Astrocyte (in vitro differentiated cells and primary cell): ENCODE measurements around the gene F13A1. TPM values are rescaled to one million over a fixed set of nuclear protein-coding genes. Genes with fewer than 3 reads are reported as not detected.

Experiments used
- DNase-seq: peaks from one replicate; pipeline ENCODE4 v3.0.0-alpha.2; 2010; ENCODE audit warnings: low read depth
- FAIRE-seq: peaks from 2 replicates; lab custom pipeline; 2011; peaks lifted over from hg19 to GRCh38; lab: Jason Lieb, UNC
- H2AFZ ChIP-seq: 2 replicates; pipeline ENCODE4 v1.6.0; 2012; ENCODE audit warnings: low read depth, low read length, inconsistent platforms
- H3K27ac ChIP-seq: 2 replicates; pipeline ENCODE4 v1.5.1; 2011; ENCODE audit warnings: low read depth, low read length, inconsistent platforms
- H3K27me3 ChIP-seq: 2 replicates; pipeline ENCODE4 v1.6.0; 2011; ENCODE audit warnings: low read length, inconsistent platforms; ENCODE audit not compliant: insufficient read depth
- H3K36me3 ChIP-seq: 2 replicates; pipeline ENCODE4 v1.5.1; 2011; ENCODE audit warnings: low read length, inconsistent platforms; ENCODE audit not compliant: insufficient read depth
- H3K4me1 ChIP-seq: 2 replicates; pipeline ENCODE4 v1.5.1; 2011; ENCODE audit warnings: low read length, inconsistent platforms; ENCODE audit not compliant: insufficient read depth
- H3K4me2 ChIP-seq: 2 replicates; pipeline ENCODE4 v1.6.0; 2012; ENCODE audit warnings: low read length, inconsistent platforms
- H3K4me3 ChIP-seq: 2 replicates; pipeline ENCODE4 v1.5.1; 2011; ENCODE audit warnings: low read depth, mild to moderate bottlenecking, low read length, inconsistent platforms; ENCODE audit not compliant: insufficient read depth
- H3K79me2 ChIP-seq: 2 replicates; pipeline ENCODE4 v1.6.0; 2012; ENCODE audit warnings: mild to moderate bottlenecking, low read length, inconsistent platforms; ENCODE audit not compliant: insufficient read depth
- H3K9ac ChIP-seq: 2 replicates; pipeline ENCODE4 v1.6.0; 2012; ENCODE audit warnings: mild to moderate bottlenecking, low read length, inconsistent platforms
- H3K9me3 ChIP-seq: 2 replicates; pipeline ENCODE4 v1.5.1; 2012; ENCODE audit warnings: low read depth, mild to moderate bottlenecking, low read length, inconsistent platforms; ENCODE audit not compliant: insufficient read depth
- H4K20me1 ChIP-seq: 2 replicates; pipeline ENCODE4 v1.6.0; 2012; ENCODE audit warnings: low read length, inconsistent platforms; ENCODE audit not compliant: insufficient read depth
- H3K27ac Mint-ChIP-seq: one replicate; pipeline ENCODE4 v1.8.0; 2021; ENCODE audit warnings: mild to moderate bottlenecking, mixed read lengths; ENCODE audit not compliant: unreplicated experiment
- H3K27me3 Mint-ChIP-seq: one replicate; pipeline ENCODE4 v1.8.0; 2021; ENCODE audit warnings: low read depth, mixed read lengths; ENCODE audit not compliant: unreplicated experiment
- H3K36me3 Mint-ChIP-seq: one replicate; pipeline ENCODE4 v1.8.0; 2021; ENCODE audit warnings: low read depth, mixed read lengths; ENCODE audit not compliant: unreplicated experiment
- H3K4me1 Mint-ChIP-seq: one replicate; pipeline ENCODE4 v1.8.0; 2021; ENCODE audit warnings: low read depth, mixed read lengths; ENCODE audit not compliant: unreplicated experiment
- H3K4me3 Mint-ChIP-seq: one replicate; pipeline ENCODE4 v1.8.0; 2021; ENCODE audit warnings: mild to moderate bottlenecking, moderate library complexity, mixed read lengths; ENCODE audit not compliant: unreplicated experiment
- H3K9me3 Mint-ChIP-seq: one replicate; pipeline ENCODE4 v1.8.0; 2021; ENCODE audit warnings: mild to moderate bottlenecking, mixed read lengths; ENCODE audit not compliant: unreplicated experiment
- EZH2 ChIP-seq: IDR thresholded peaks from 2 replicates; pipeline ENCODE4 v1.6.1; 2012; ENCODE audit warnings: mild to moderate bottlenecking, low read length, inconsistent platforms; ENCODE audit not compliant: insufficient read depth
- total RNA-seq: library from RNA; stranded (reverse); gene quantifications from 2 replicates; pipeline ENCODE4 v1.2.1, GENCODE V29; 2021
- TF ChIP-seq, protein P1 (sequence below): IDR thresholded peaks from 2 replicates; pipeline ENCODE4 v1.5.1; 2011; ENCODE audit warnings: low read depth, mild to moderate bottlenecking, inconsistent platforms, low read length, moderate library complexity; ENCODE audit not compliant: insufficient read depth

Gene F13A1
- total RNA-seq, 1 donor from 2014 or later = 10.1 TPM

DNA sequence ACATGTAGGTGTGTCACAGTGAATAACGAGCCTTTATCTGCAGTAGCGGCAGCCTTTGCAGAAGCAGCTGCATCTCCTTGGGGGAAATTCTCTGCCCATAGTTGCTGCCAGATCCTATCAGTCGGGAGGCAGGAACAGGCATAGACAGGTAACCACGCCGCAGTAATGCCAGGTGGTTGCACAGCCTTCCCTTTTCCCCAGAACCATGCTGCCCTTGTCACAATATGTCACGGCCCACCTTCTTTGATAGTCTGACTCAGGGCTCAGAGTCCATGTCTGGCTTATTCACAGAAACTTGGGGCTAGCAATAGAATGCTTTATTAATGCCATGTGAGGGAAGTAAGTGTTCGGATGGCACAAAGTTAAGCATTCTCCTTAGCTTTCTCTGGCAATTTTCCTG lies 76.6 kb downstream of the F13A1 start:
- no peaks in the 10 kb centered on the region for H3K9me3 ChIP-seq
- Mint-ChIP-seq H3K4me1 (peaks cover 5% of the 10 kb centered on the region), H3K27me3 (peaks cover 12% of the 10 kb centered on the region), H3K27ac (no peak overlapping the region), H3K4me3 (no peak overlapping the region), H3K9me3 (no peaks in the 10 kb centered on the region), H3K36me3 (no peaks in the 10 kb centered on the region)
- H3K27ac ChIP-seq = no peak overlapping the region
- no peak for DNase-seq
- no peak overlapping the region for H3K4me3 ChIP-seq
- no peak overlapping the region for H3K4me2 ChIP-seq
- H3K9ac ChIP-seq = no peak overlapping the region
- no peak overlapping the region for H2AFZ ChIP-seq
- H4K20me1 ChIP-seq = no peaks in the 10 kb centered on the region
- no peaks in the 10 kb centered on the region for H3K4me1 ChIP-seq
- no peaks in the 10 kb centered on the region for H3K36me3 ChIP-seq
- FAIRE-seq = no peak
- no peaks in the 10 kb centered on the region for H3K27me3 ChIP-seq
- no peaks in the 10 kb centered on the region for H3K79me2 ChIP-seq
- no peak for TF ChIP-seq EZH2
- TF ChIP-seq, protein P1, sequence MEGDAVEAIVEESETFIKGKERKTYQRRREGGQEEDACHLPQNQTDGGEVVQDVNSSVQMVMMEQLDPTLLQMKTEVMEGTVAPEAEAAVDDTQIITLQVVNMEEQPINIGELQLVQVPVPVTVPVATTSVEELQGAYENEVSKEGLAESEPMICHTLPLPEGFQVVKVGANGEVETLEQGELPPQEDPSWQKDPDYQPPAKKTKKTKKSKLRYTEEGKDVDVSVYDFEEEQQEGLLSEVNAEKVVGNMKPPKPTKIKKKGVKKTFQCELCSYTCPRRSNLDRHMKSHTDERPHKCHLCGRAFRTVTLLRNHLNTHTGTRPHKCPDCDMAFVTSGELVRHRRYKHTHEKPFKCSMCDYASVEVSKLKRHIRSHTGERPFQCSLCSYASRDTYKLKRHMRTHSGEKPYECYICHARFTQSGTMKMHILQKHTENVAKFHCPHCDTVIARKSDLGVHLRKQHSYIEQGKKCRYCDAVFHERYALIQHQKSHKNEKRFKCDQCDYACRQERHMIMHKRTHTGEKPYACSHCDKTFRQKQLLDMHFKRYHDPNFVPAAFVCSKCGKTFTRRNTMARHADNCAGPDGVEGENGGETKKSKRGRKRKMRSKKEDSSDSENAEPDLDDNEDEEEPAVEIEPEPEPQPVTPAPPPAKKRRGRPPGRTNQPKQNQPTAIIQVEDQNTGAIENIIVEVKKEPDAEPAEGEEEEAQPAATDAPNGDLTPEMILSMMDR = no peak

DNA sequence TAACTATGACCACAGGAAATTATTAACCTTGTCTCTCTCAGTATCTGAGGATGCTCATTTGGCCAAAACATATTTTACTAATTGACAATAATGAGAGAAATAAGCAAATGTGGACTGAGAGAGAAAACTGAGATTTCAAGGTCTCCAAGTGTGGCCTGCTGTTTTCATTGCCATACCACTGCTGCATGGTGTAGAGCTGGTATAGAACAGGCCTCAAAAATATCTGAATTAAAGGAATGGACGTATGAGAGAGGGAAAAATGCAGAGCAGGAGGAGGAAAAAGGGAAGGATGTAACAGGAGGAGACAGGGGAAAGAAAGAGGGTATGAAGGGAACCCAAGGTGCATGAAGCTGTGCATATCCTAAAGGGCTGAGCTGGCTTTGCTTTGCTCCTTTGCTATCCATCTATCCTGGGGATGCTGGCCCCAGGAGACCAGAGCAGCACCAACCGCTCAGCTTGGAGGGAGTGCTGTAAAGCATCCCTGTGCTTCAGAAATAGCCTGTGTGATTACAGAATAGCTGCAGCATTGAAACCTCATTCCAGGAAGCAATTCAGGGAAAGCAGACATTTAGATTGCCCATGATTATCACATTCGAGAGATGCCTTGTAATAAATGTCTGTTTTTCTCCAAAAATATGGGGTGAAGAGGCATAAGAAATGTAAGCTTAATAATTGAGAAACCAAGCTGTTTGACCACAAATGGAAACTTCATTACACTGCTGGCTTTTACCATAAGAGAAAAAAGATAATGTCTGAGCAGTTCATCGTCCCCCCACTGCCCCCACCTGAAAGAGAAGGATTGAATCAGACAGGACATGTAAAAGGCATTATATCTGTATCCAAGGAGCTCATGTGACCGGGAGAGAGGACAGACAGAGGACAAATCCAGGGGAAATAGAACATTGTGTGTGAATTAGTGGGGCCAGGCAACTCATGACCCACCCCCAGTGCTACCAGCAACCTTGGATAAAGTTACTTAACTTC lies 80.6 kb downstream of the F13A1 start:
- Histone ChIP-seq H3K4me3 (no peak overlapping the region), H3K9me3 (no peaks in the 10 kb centered on the region), H4K20me1 (no peaks in the 10 kb centered on the region), H3K36me3 (no peaks in the 10 kb centered on the region), H3K27ac (no peak overlapping the region), H3K79me2 (no peaks in the 10 kb centered on the region), H2AFZ (no peak overlapping the region), H3K27me3 (no peaks in the 10 kb centered on the region), H3K4me1 (no peaks in the 10 kb centered on the region), H3K4me2 (no peak overlapping the region), H3K9ac (no peak overlapping the region)
- TF ChIP-seq, protein P1 = no peak
- TF ChIP-seq EZH2 = no peak
- FAIRE-seq (no peak), DNase-seq (no peak)
- Mint-ChIP-seq H3K36me3 (no peaks in the 10 kb centered on the region), H3K27ac (no peak overlapping the region), H3K4me3 (no peak overlapping the region), H3K9me3 (no peaks in the 10 kb centered on the region), H3K4me1 (no peaks in the 10 kb centered on the region), H3K27me3 (peaks cover 7% of the 10 kb centered on the region)
